GM23338 (cell line): ENCODE measurements around the gene FGGY. TPM values are rescaled to one million over a fixed set of nuclear protein-coding genes. Genes with fewer than 3 reads are reported as not detected.

Experiments used
- ATAC-seq: fragments of 200-7000 bp; cut with Tn5 transposase; 3 replicates; pipeline ENCODE4 v1.9.1; 2020
- DNase-seq: peaks from one replicate; pipeline ENCODE4 v3.0.0-alpha.2; 2015; ENCODE audit warnings: low spot score
- H2AFZ ChIP-seq: fragments of 200-600 bp; sonication (generic); 2 replicates; pipeline ENCODE4 v1.8.0; 2016; ENCODE audit warnings: antibody characterized with exemption, mild to moderate bottlenecking, moderate library complexity
- H3F3A ChIP-seq: fragments of 200-600 bp; sonication (generic); replicated peaks from 2 replicates; pipeline ENCODE4 v1.8.0; 2017; ENCODE audit warnings: antibody characterized with exemption, mixed run types, low read depth
- H3K27ac ChIP-seq: fragments of 200-600 bp; sonication (generic); 2 replicates; pipeline ENCODE4 v1.6.1; 2016; ENCODE audit warnings: low read depth
- H3K27me3 ChIP-seq: fragments of 200-600 bp; sonication (generic); 2 replicates; pipeline ENCODE4 v1.8.0; 2016; ENCODE audit warnings: mild to moderate bottlenecking, mixed run types, moderate library complexity; ENCODE audit not compliant: insufficient read depth
- H3K36me3 ChIP-seq: fragments of 200-600 bp; sonication (generic); 2 replicates; pipeline ENCODE4 v1.8.0; 2016; ENCODE audit warnings: mild to moderate bottlenecking; ENCODE audit not compliant: insufficient read depth
- H3K4me1 ChIP-seq: fragments of 200-600 bp; sonication (generic); 2 replicates; pipeline ENCODE4 v1.8.0; 2016; ENCODE audit warnings: mild to moderate bottlenecking, moderate library complexity; ENCODE audit not compliant: insufficient read depth
- H3K4me2 ChIP-seq: fragments of 200-600 bp; sonication (generic); 2 replicates; pipeline ENCODE4 v1.7.1; 2017; ENCODE audit warnings: mixed run types
- H3K4me3 ChIP-seq: fragments of 200-600 bp; sonication (generic); 2 replicates; pipeline ENCODE4 v1.6.1; 2016; ENCODE audit warnings: mixed run types
- H3K79me2 ChIP-seq: fragments of 200-600 bp; sonication (generic); replicated peaks from 2 replicates; pipeline ENCODE4 v1.8.0; 2017; ENCODE audit warnings: mild to moderate bottlenecking; ENCODE audit not compliant: insufficient read depth
- H3K9me2 ChIP-seq: fragments of 200-600 bp; sonication (generic); 2 replicates; pipeline ENCODE4 v1.8.0; 2017; ENCODE audit not compliant: insufficient read depth
- H4K20me1 ChIP-seq: fragments of 200-600 bp; sonication (generic); replicated peaks from 2 replicates; pipeline ENCODE4 v1.8.0; 2017; ENCODE audit warnings: mild to moderate bottlenecking; ENCODE audit not compliant: insufficient read depth
- H3K27ac Mint-ChIP-seq: 2 replicates; pipeline ENCODE4 v1.8.0; 2020; ENCODE audit warnings: inconsistent platforms, mild to moderate bottlenecking, moderate library complexity, mixed read lengths
- H3K27me3 Mint-ChIP-seq: 3 replicates; pipeline ENCODE4 v1.8.0; 2022; ENCODE audit warnings: low read depth, mild to moderate bottlenecking, moderate library complexity, mixed read lengths, inconsistent platforms; ENCODE audit not compliant: insufficient read depth, poor library complexity
- H3K36me3 Mint-ChIP-seq: 3 replicates; pipeline ENCODE4 v1.8.0; 2021; ENCODE audit warnings: low read depth, mild to moderate bottlenecking, inconsistent platforms, moderate library complexity, mixed read lengths
- H3K4me1 Mint-ChIP-seq: 3 replicates; pipeline ENCODE4 v1.8.0; 2020; ENCODE audit warnings: mild to moderate bottlenecking, inconsistent platforms, mixed read lengths
- H3K4me3 Mint-ChIP-seq: 3 replicates; pipeline ENCODE4 v1.8.0; 2021; ENCODE audit warnings: moderate library complexity, mild to moderate bottlenecking, inconsistent platforms, mixed read lengths
- H3K9me3 Mint-ChIP-seq: 3 replicates; pipeline ENCODE4 v1.8.0; 2020; ENCODE audit warnings: moderate library complexity, mild to moderate bottlenecking, inconsistent platforms, mixed read lengths
- CREB1 ChIP-seq: fragments of 250-450 bp; sonication (Bioruptor Pico); IDR thresholded peaks from 2 replicates; pipeline ENCODE4 v1.5.0; 2020; ENCODE audit warnings: low read depth, mild to moderate bottlenecking, moderate library complexity
- EZH2 ChIP-seq: fragments of 200-600 bp; sonication (generic); IDR thresholded peaks from one replicate; pipeline ENCODE4 v1.8.0; 2017; ENCODE audit warnings: antibody characterized with exemption, mild to moderate bottlenecking, low read depth; ENCODE audit not compliant: unreplicated experiment
- EZH2phosphoT487 ChIP-seq: fragments of 200-600 bp; sonication (generic); IDR thresholded peaks from one replicate; pipeline ENCODE4 v1.8.1; 2018; ENCODE audit warnings: antibody characterized with exemption; ENCODE audit not compliant: unreplicated experiment
- JUNB ChIP-seq: IDR thresholded peaks from one replicate; pipeline ENCODE4 v1.6.1; 2016; ENCODE audit warnings: antibody characterized with exemption; ENCODE audit not compliant: unreplicated experiment
- NANOG ChIP-seq: IDR thresholded peaks from 2 replicates; pipeline ENCODE4 v1.6.1; 2016; ENCODE audit warnings: antibody characterized with exemption, borderline replicate concordance
- POLR2AphosphoS5 ChIP-seq: IDR thresholded peaks from 2 replicates; pipeline ENCODE4 v1.6.1; 2016; ENCODE audit warnings: antibody characterized with exemption, low read depth
- REST ChIP-seq: IDR thresholded peaks from one replicate; pipeline ENCODE4 v1.6.1; 2018; ENCODE audit warnings: antibody characterized with exemption; ENCODE audit not compliant: unreplicated experiment
- STAT1 ChIP-seq: IDR thresholded peaks from one replicate; pipeline ENCODE4 v1.6.1; 2016; ENCODE audit warnings: antibody characterized with exemption; ENCODE audit not compliant: unreplicated experiment
- ZNF114 ChIP-seq: fragments of 250-450 bp; sonication (Bioruptor Pico); IDR thresholded peaks from 2 replicates; pipeline ENCODE4 v1.5.0; 2020; ENCODE audit warnings: mild to moderate bottlenecking, moderate library complexity
- ZNF331 ChIP-seq: fragments of 250-450 bp; sonication (Bioruptor Pico); IDR thresholded peaks from 2 replicates; pipeline ENCODE4 v1.5.0; 2020; ENCODE audit warnings: low read depth, mild to moderate bottlenecking, moderate library complexity
- polyA plus RNA-seq: library from polyadenylated mRNA; unstranded; fragments of >200 nt; fragmentation: Nextera tagmentation; extraction: Ambion mirVana; gene quantifications from 2 replicates; pipeline ENCODE4 v1.2.1, GENCODE V29; 2016
- total RNA-seq: library from RNA; depleted of rRNA; stranded (reverse); fragments of >200 nt; shearing (Covaris generic); gene quantifications from 2 replicates; pipeline ENCODE4 v1.2.3, GENCODE V29; 2014
- TF ChIP-seq, protein P1 (sequence below): fragments of 250-450 bp; sonication (Bioruptor Pico); IDR thresholded peaks from 2 replicates; pipeline ENCODE4 v1.5.0; 2020; ENCODE audit warnings: mild to moderate bottlenecking, moderate library complexity
- TF ChIP-seq, protein P2 (sequence below), 2 experiments: fragments of 200-600 bp in 1 of 2; sonication (generic) in 1 of 2; conservative IDR thresholded peaks; 2 replicates each; pipeline versions ENCODE4 v1.5.1 to v1.6.1; 2016 to 2017; ENCODE audit warnings: antibody characterized with exemption in 2 of 2, low read depth in 2 of 2, mild to moderate bottlenecking in 2 of 2, moderate library complexity in 1 of 2
- TF ChIP-seq, protein P3 (sequence below): IDR thresholded peaks from 2 replicates; pipeline ENCODE4 v1.6.1; 2016; ENCODE audit warnings: antibody characterized with exemption

The FGGY gene
- total and polyA plus RNA-seq, 2 experiments from 2014 or later = 10.9 to 21.4 TPM

- no peaks in the 10 kb centered on the region for H3K27me3 ChIP-seq
- H3K4me2 ChIP-seq = no peak overlapping the region
- no peaks in the 10 kb centered on the region for H3K36me3 ChIP-seq
- peaks cover 11% of the 10 kb centered on the region for H3K4me1 ChIP-seq
- no peak for ATAC-seq
- Mint-ChIP-seq H3K4me3 (no peak overlapping the region), H3K27ac (no peak overlapping the region), H3K27me3 (no peaks in the 10 kb centered on the region), H3K36me3 (no peaks in the 10 kb centered on the region), H3K9me3 (no peaks in the 10 kb centered on the region), H3K4me1 (peaks cover 18% of the 10 kb centered on the region)
- DNase-seq = no peak
- no peak overlapping the region for H3K27ac ChIP-seq
- H2AFZ ChIP-seq = no peak overlapping the region
- H3F3A ChIP-seq = no peaks in the 10 kb centered on the region
- H3K4me3 ChIP-seq = no peak overlapping the region
- H3K9me2 ChIP-seq = peaks cover 7% of the 10 kb centered on the region; the same call in 1 of the 2 replicates
- H3K79me2 ChIP-seq = no peaks in the 10 kb centered on the region
- no peaks in the 10 kb centered on the region for H4K20me1 ChIP-seq
- TF ChIP-seq EZH2 (no peak), EZH2phosphoT487 (no peak), NANOG (no peak), POLR2AphosphoS5 (no peak), JUNB (no peak), REST (no peak), ZNF331 (CRISPR knock-in tag) (no peak), ZNF114 (CRISPR knock-in tag) (no peak), STAT1 (no peak), CREB1 (no peak)
- TF ChIP-seq, protein P1, sequence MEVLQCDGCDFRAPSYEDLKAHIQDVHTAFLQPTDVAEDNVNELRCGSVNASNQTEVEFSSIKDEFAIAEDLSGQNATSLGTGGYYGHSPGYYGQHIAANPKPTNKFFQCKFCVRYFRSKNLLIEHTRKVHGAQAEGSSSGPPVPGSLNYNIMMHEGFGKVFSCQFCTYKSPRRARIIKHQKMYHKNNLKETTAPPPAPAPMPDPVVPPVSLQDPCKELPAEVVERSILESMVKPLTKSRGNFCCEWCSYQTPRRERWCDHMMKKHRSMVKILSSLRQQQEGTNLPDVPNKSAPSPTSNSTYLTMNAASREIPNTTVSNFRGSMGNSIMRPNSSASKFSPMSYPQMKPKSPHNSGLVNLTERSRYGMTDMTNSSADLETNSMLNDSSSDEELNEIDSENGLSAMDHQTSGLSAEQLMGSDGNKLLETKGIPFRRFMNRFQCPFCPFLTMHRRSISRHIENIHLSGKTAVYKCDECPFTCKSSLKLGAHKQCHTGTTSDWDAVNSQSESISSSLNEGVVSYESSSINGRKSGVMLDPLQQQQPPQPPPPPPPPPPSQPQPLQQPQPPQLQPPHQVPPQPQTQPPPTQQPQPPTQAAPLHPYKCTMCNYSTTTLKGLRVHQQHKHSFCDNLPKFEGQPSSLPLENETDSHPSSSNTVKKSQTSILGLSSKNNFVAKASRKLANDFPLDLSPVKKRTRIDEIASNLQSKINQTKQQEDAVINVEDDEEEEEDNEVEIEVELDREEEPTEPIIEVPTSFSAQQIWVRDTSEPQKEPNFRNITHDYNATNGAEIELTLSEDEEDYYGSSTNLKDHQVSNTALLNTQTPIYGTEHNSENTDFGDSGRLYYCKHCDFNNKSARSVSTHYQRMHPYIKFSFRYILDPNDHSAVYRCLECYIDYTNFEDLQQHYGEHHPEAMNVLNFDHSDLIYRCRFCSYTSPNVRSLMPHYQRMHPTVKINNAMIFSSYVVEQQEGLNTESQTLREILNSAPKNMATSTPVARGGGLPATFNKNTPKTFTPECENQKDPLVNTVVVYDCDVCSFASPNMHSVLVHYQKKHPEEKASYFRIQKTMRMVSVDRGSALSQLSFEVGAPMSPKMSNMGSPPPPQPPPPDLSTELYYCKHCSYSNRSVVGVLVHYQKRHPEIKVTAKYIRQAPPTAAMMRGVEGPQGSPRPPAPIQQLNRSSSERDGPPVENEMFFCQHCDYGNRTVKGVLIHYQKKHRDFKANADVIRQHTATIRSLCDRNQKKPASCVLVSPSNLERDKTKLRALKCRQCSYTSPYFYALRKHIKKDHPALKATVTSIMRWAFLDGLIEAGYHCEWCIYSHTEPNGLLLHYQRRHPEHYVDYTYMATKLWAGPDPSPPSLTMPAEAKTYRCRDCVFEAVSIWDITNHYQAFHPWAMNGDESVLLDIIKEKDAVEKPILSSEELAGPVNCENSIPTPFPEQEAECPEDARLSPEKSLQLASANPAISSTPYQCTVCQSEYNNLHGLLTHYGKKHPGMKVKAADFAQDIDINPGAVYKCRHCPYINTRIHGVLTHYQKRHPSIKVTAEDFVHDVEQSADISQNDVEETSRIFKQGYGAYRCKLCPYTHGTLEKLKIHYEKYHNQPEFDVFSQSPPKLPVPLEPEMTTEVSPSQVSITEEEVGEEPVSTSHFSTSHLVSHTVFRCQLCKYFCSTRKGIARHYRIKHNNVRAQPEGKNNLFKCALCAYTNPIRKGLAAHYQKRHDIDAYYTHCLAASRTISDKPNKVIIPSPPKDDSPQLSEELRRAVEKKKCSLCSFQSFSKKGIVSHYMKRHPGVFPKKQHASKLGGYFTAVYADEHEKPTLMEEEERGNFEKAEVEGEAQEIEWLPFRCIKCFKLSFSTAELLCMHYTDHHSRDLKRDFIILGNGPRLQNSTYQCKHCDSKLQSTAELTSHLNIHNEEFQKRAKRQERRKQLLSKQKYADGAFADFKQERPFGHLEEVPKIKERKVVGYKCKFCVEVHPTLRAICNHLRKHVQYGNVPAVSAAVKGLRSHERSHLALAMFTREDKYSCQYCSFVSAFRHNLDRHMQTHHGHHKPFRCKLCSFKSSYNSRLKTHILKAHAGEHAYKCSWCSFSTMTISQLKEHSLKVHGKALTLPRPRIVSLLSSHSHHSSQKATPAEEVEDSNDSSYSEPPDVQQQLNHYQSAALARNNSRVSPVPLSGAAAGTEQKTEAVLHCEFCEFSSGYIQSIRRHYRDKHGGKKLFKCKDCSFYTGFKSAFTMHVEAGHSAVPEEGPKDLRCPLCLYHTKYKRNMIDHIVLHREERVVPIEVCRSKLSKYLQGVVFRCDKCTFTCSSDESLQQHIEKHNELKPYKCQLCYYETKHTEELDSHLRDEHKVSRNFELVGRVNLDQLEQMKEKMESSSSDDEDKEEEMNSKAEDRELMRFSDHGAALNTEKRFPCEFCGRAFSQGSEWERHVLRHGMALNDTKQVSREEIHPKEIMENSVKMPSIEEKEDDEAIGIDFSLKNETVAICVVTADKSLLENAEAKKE (CRISPR knock-in tag) = no peak
- TF ChIP-seq, protein P2, sequence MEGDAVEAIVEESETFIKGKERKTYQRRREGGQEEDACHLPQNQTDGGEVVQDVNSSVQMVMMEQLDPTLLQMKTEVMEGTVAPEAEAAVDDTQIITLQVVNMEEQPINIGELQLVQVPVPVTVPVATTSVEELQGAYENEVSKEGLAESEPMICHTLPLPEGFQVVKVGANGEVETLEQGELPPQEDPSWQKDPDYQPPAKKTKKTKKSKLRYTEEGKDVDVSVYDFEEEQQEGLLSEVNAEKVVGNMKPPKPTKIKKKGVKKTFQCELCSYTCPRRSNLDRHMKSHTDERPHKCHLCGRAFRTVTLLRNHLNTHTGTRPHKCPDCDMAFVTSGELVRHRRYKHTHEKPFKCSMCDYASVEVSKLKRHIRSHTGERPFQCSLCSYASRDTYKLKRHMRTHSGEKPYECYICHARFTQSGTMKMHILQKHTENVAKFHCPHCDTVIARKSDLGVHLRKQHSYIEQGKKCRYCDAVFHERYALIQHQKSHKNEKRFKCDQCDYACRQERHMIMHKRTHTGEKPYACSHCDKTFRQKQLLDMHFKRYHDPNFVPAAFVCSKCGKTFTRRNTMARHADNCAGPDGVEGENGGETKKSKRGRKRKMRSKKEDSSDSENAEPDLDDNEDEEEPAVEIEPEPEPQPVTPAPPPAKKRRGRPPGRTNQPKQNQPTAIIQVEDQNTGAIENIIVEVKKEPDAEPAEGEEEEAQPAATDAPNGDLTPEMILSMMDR (conservative IDR thresholded peaks at IDR 0.05; ENCODE audit: low read depth in 2 of 2) = no peak
- TF ChIP-seq, protein P3, sequence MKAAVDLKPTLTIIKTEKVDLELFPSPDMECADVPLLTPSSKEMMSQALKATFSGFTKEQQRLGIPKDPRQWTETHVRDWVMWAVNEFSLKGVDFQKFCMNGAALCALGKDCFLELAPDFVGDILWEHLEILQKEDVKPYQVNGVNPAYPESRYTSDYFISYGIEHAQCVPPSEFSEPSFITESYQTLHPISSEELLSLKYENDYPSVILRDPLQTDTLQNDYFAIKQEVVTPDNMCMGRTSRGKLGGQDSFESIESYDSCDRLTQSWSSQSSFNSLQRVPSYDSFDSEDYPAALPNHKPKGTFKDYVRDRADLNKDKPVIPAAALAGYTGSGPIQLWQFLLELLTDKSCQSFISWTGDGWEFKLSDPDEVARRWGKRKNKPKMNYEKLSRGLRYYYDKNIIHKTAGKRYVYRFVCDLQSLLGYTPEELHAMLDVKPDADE = no peak
These were observed 119.0 kb downstream of the FGGY start for GRCh38 chr1:59415881-59416280.
